Mucosa of stomach (tissue), 1 donor: ENCODE data around the gene DLG4.
A peak's percentile ranks its signal among the peaks of the same experiment; 100 is the strongest.

Source experiments
- H3K27me3 ChIP-seq: one replicate; pipeline ENCODE4 v1.7.0; 2013; ENCODE audit warnings: mild to moderate bottlenecking, low read length; ENCODE audit not compliant: control insufficient read depth, insufficient read depth
- H3K36me3 ChIP-seq: one replicate; pipeline ENCODE4 v1.7.0; 2013; ENCODE audit warnings: low read length; ENCODE audit not compliant: control insufficient read depth, insufficient read depth
- H3K4me1 ChIP-seq: one replicate; pipeline ENCODE4 v1.7.0; 2013; ENCODE audit warnings: mild to moderate bottlenecking, low read length; ENCODE audit not compliant: control insufficient read depth, insufficient read depth
- H3K4me3 ChIP-seq: one replicate; pipeline ENCODE4 v1.7.0; 2013; ENCODE audit warnings: low read length
- H3K9ac ChIP-seq: one replicate; pipeline ENCODE4 v1.7.0; 2013; ENCODE audit warnings: mild to moderate bottlenecking, low read length, moderate library complexity
- H3K9me3 ChIP-seq: one replicate; pipeline ENCODE4 v1.7.0; 2013; ENCODE audit warnings: mild to moderate bottlenecking, low read length, moderate library complexity; ENCODE audit not compliant: control insufficient read depth
- donor health status: Pancreatic carcinoma.

DLG4 gene

GRCh38 chr17:7215136-7215638 lies 4.4 kb downstream of the DLG4 start:
- Histone ChIP-seq H3K9me3 (no peaks in the 10 kb centered on the region), H3K27me3 (peaks cover 8% of the 10 kb centered on the region), H3K9ac (no peak overlapping the region), H3K4me1 (peaks cover 33% of the 10 kb centered on the region), H3K4me3 (no peak overlapping the region), H3K36me3 (no peaks in the 10 kb centered on the region)

GRCh38 chr17:7214300-7215135 lies 5.1 kb downstream of the DLG4 start:
- H3K9ac ChIP-seq, result no peak overlapping the region
- no peaks in the 10 kb centered on the region for H3K9me3 ChIP-seq
- H3K4me1 ChIP-seq, result peaks cover 31% of the 10 kb centered on the region
- peak overlapping the region; percentile 61 for H3K4me3 ChIP-seq
- peaks cover 8% of the 10 kb centered on the region for H3K27me3 ChIP-seq
- no peaks in the 10 kb centered on the region for H3K36me3 ChIP-seq

- Histone ChIP-seq H3K36me3 (no peaks in the 10 kb centered on the region), H3K9me3 (no peaks in the 10 kb centered on the region), H3K27me3 (peaks cover 8% of the 10 kb centered on the region), H3K9ac (no peak overlapping the region), H3K4me3 (peak overlapping the region; percentile 61), H3K4me1 (peaks cover 29% of the 10 kb centered on the region)
These were observed 5.7 kb downstream of the DLG4 start for GRCh38 chr17:7213895-7214299.

GRCh38 chr17:7211491-7212273 lies 8.0 kb downstream of the DLG4 start:
- Histone ChIP-seq H3K36me3 (no peaks in the 10 kb centered on the region), H3K27me3 (peaks cover 10% of the 10 kb centered on the region), H3K4me3 (no peak overlapping the region), H3K4me1 (peaks cover 17% of the 10 kb centered on the region), H3K9ac (no peak overlapping the region), H3K9me3 (no peaks in the 10 kb centered on the region)

- Histone ChIP-seq H3K4me3 (no peak overlapping the region), H3K4me1 (peaks cover 12% of the 10 kb centered on the region)
These were observed 10.7 kb downstream of the DLG4 start for GRCh38 chr17:7208754-7209460.

GRCh38 chr17:7208027-7208571 lies 11.5 kb downstream of the DLG4 start:
- Histone ChIP-seq H3K27me3 (peaks cover 10% of the 10 kb centered on the region), H3K4me1 (peaks cover 7% of the 10 kb centered on the region), H3K9me3 (no peaks in the 10 kb centered on the region), H3K36me3 (no peaks in the 10 kb centered on the region), H3K4me3 (no peak overlapping the region), H3K9ac (no peak overlapping the region)

More at GRCh38 chr17:7208754-7209460, 10.7 kb downstream of the DLG4 start:
- H3K36me3 ChIP-seq, result no peaks in the 10 kb centered on the region
- H3K9me3 ChIP-seq, result no peaks in the 10 kb centered on the region
- peaks cover 10% of the 10 kb centered on the region for H3K27me3 ChIP-seq
- no peak overlapping the region for H3K9ac ChIP-seq

- no peak overlapping the region for H3K9ac ChIP-seq
- H3K4me1 ChIP-seq, result peaks cover 7% of the 10 kb centered on the region
- H3K27me3 ChIP-seq, result peaks cover 8% of the 10 kb centered on the region
- H3K36me3 ChIP-seq, result no peaks in the 10 kb centered on the region
- H3K9me3 ChIP-seq, result no peaks in the 10 kb centered on the region
- H3K4me3 ChIP-seq, result no peak overlapping the region
These were observed 12.3 kb downstream of the DLG4 start for GRCh38 chr17:7207120-7208001.

GRCh38 chr17:7205561-7205960 lies 14.1 kb downstream of the DLG4 start:
- Histone ChIP-seq H3K36me3 (no peaks in the 10 kb centered on the region), H3K9ac (peak overlapping the region; percentile 64), H3K9me3 (no peaks in the 10 kb centered on the region), H3K4me3 (peak overlapping the region; percentile 27), H3K27me3 (peaks cover 2% of the 10 kb centered on the region), H3K4me1 (peaks cover 7% of the 10 kb centered on the region)

- Histone ChIP-seq H3K4me1 (peaks cover 7% of the 10 kb centered on the region), H3K9ac (peak overlapping the region; percentile 64)
These were observed 14.7 kb downstream of the DLG4 start for GRCh38 chr17:7204828-7205461.

GRCh38 chr17:7204336-7204735 lies 15.3 kb downstream of the DLG4 start:
- Histone ChIP-seq H3K4me1 (peaks cover 7% of the 10 kb centered on the region), H3K27me3 (peaks cover 2% of the 10 kb centered on the region), H3K9ac (peak overlapping the region; percentile 64), H3K4me3 (no peak overlapping the region), H3K36me3 (no peaks in the 10 kb centered on the region), H3K9me3 (no peaks in the 10 kb centered on the region)

More at GRCh38 chr17:7204828-7205461, 14.7 kb downstream of the DLG4 start:
- H3K4me3 ChIP-seq, result peak overlapping the region; percentile 27
- no peaks in the 10 kb centered on the region for H3K9me3 ChIP-seq
- H3K27me3 ChIP-seq, result peaks cover 2% of the 10 kb centered on the region
- H3K36me3 ChIP-seq, result no peaks in the 10 kb centered on the region
